GM12878 (cell line): ENCODE data around the gene DOCK1. TPM values are rescaled to one million over a fixed set of nuclear protein-coding genes. Genes with fewer than 3 reads are reported as not detected.

Experiments
- ATAC-seq: fragments of 200-7000 bp; cut with Tn5 transposase; 3 replicates; pipeline ENCODE4 v1.9.1; 2020; ENCODE audit warnings: mild to moderate bottlenecking, moderate library complexity
- BruUV-seq: library from RNA; stranded (reverse); fragments of 400-500 nt; replicated peaks from 2 replicates; lab custom pipeline; 2021; lab: Mats Ljungman, UMichigan
- CTCF ChIA-PET: fragments of 300-600 bp; sonication (Branson Sonifier 250); formaldehyde crosslinking; extraction: SDS; loops from one replicate; lab custom pipeline; 2021; ENCODE audit warnings: inconsistent platforms; lab: Yijun Ruan, JAX
- POLR2A ChIA-PET: fragments of 350-600 bp; formaldehyde crosslinking; extraction: SDS; loops from one replicate; lab custom pipeline; 2021; ENCODE audit warnings: inconsistent platforms; lab: Charles Lee
- RAD21 ChIA-PET: fragments of 300-600 bp; sonication (Branson Sonifier 250); formaldehyde crosslinking; loops from one replicate; lab custom pipeline; 2023; ENCODE audit warnings: antibody characterized with exemption; ENCODE audit not compliant: unreplicated experiment; lab: Charles Lee
- SMC1A ChIA-PET: fragments of 300-600 bp; sonication (Branson Sonifier 250); formaldehyde crosslinking; loops from one replicate; lab custom pipeline; 2023; ENCODE audit not compliant: unreplicated experiment, uncharacterized antibody; lab: Charles Lee
- DNase-seq: peaks from one replicate; pipeline ENCODE4 v3.0.0-alpha.2; 2011; ENCODE audit warnings: low read depth, low spot score
- FAIRE-seq: peaks from 3 replicates; lab custom pipeline; 2011; peaks lifted over from hg19 to GRCh38; lab: Jason Lieb, UNC
- H2AFZ ChIP-seq: 2 replicates; pipeline ENCODE4 v1.6.0; 2011; ENCODE audit warnings: low read depth, low read length, control low read depth; ENCODE audit not compliant: control insufficient read depth
- H3K27ac ChIP-seq: 2 replicates; pipeline ENCODE4 v1.5.1; 2011; ENCODE audit warnings: control low read depth; ENCODE audit not compliant: control insufficient read depth, insufficient read depth
- H3K27me3 ChIP-seq, 2 experiments: replicated peaks in 1 of 2; 2 replicates each; pipeline versions ENCODE4 v1.6.0 to v1.6.1; 2011; ENCODE audit warnings: low read length in 1 of 2; ENCODE audit not compliant: control insufficient read depth in 2 of 2, insufficient read depth in 2 of 2
- H3K36me3 ChIP-seq, 2 experiments: 2 replicates each; pipeline ENCODE4 v1.5.1; 2011; ENCODE audit warnings: low read length in 1 of 2; ENCODE audit not compliant: control insufficient read depth in 2 of 2, insufficient read depth in 2 of 2
- H3K4me1 ChIP-seq: 2 replicates; pipeline ENCODE4 v1.6.1; 2011; ENCODE audit warnings: mild to moderate bottlenecking, low read length, moderate library complexity, mixed read lengths; ENCODE audit not compliant: control insufficient read depth, insufficient read depth
- H3K4me2 ChIP-seq: 2 replicates; pipeline ENCODE4 v1.6.0; 2011; ENCODE audit warnings: control low read depth; ENCODE audit not compliant: control insufficient read depth, insufficient read depth
- H3K4me3 ChIP-seq: fragments of 200-600 bp; sonication (generic); 2 replicates; pipeline ENCODE4 v1.5.1; 2016
- H3K79me2 ChIP-seq: 2 replicates; pipeline ENCODE4 v1.6.0; 2011; ENCODE audit warnings: low read length; ENCODE audit not compliant: control insufficient read depth, insufficient read depth
- H3K9ac ChIP-seq: 2 replicates; pipeline ENCODE4 v1.8.0; 2011; ENCODE audit warnings: low read length, control low read depth, mixed read lengths; ENCODE audit not compliant: control insufficient read depth, insufficient read depth
- H3K9me3 ChIP-seq: replicated peaks from 3 replicates; pipeline ENCODE4 v1.5.1; 2011; ENCODE audit warnings: mild to moderate bottlenecking, low read length; ENCODE audit not compliant: control insufficient read depth, insufficient read depth
- H4K20me1 ChIP-seq: 2 replicates; pipeline ENCODE4 v1.6.0; 2011; ENCODE audit not compliant: control insufficient read depth, insufficient read depth
- BRCA1 ChIP-seq: IDR thresholded peaks from 2 replicates; pipeline ENCODE4 v1.6.1; 2011; ENCODE audit warnings: low read depth, low read length, improper control_type of control experiment
- CBX5 ChIP-seq: sonication (generic); IDR thresholded peaks from 2 replicates; pipeline ENCODE4 v1.6.1; 2016; ENCODE audit warnings: low read depth, moderate library complexity, mild to moderate bottlenecking, inconsistent platforms
- E2F8 ChIP-seq: fragments of 450-650 bp; IDR thresholded peaks from 2 replicates; pipeline ENCODE4 v1.6.1; 2018; ENCODE audit warnings: mild to moderate bottlenecking, low read depth, moderate library complexity; ENCODE audit not compliant: partially characterized antibody
- POLR2A ChIP-seq: IDR thresholded peaks from 2 replicates; pipeline ENCODE4 v1.6.1; 2011; ENCODE audit warnings: low read depth, mild to moderate bottlenecking, low read length
- POU2F2 ChIP-seq: IDR thresholded peaks from 3 replicates; pipeline ENCODE4 v1.6.1; 2011; ENCODE audit warnings: low read depth, mild to moderate bottlenecking, low read length, borderline replicate concordance
- STAT1 ChIP-seq: fragments of 450-650 bp; conservative IDR thresholded peaks from 2 replicates; pipeline ENCODE4 v1.6.1; 2014; ENCODE audit warnings: antibody characterized with exemption, mild to moderate bottlenecking
- STAT3 ChIP-seq: IDR thresholded peaks from 2 replicates; pipeline ENCODE4 v1.6.1; 2011; ENCODE audit warnings: low read depth, low read length, improper control_type of control experiment
- ZBED1 ChIP-seq: IDR thresholded peaks from 2 replicates; pipeline ENCODE4 v1.6.1; 2016; ENCODE audit warnings: borderline replicate concordance
- ZNF207 ChIP-seq: fragments of 450-650 bp; IDR thresholded peaks from 2 replicates; pipeline ENCODE4 v1.6.1; 2014; ENCODE audit warnings: antibody characterized with exemption, mild to moderate bottlenecking, borderline replicate concordance
- ZNF687 ChIP-seq: fragments of 450-650 bp; IDR thresholded peaks from 2 replicates; pipeline ENCODE4 v1.6.1; 2017; ENCODE audit warnings: mild to moderate bottlenecking, moderate library complexity
- ZSCAN29 ChIP-seq: fragments of 450-650 bp; IDR thresholded peaks from 2 replicates; pipeline ENCODE4 v1.6.1; 2017; ENCODE audit warnings: mild to moderate bottlenecking, moderate library complexity
- WGBS: methylation state at CpG from one replicate; pipeline ENCODE4 v1.1.6; 2016; ENCODE audit warnings: low lambda C conversion rate; ENCODE audit not compliant: insufficient replicate concordance, insufficient coverage; ENCODE audit errors: missing lambda C conversion rate; 5-methylcytosine and 5-hydroxymethylcytosine counted together
- in situ Hi-C: fragments of 300-500 bp; cut with MboI; formaldehyde crosslinking; loops from 9 replicates; pipeline ENCODE4 v1.14.3; 2018; ENCODE audit warnings: mixed read lengths
- intact Hi-C: fragments of 100-400 bp; cut with micrococcal nuclease; formaldehyde crosslinking; loops from one replicate; pipeline ENCODE4 v1.14.2; 2022; ENCODE audit not compliant: unreplicated experiment
- polyA plus RNA-seq, 11 experiments: library from polyadenylated mRNA; depleted of rRNA in 4 of 11; unstranded in 6 of 11; stranded (reverse) in 5 of 11; fragments of >200 nt; fragmentation: Nextera tagmentation in 4 of 11; fragmentation: Illumina TruSeq in 1 of 11; extraction: Ambion mirVana in 4 of 11; extraction: Trizol in 1 of 11; gene quantifications; 1 replicate in 1 of 11; 2 replicates in 10 of 11; pipeline versions ENCODE4 v1.2.1 to v1.2.3, GENCODE V29; 2011 to 2016; ENCODE audit warnings: inconsistent platforms in 2 of 11, missing spikeins in 2 of 11, low read depth in 1 of 11
- total RNA-seq, 4 experiments: library from RNA; depleted of rRNA in 3 of 4; stranded (reverse); fragments of >200 nt in 3 of 4; fragmentation: Illumina TruSeq in 1 of 4; extraction: Trizol in 1 of 4; gene quantifications; 2 replicates each; pipeline versions ENCODE4 v1.2.1 to v1.2.3, GENCODE V29; 2013 to 2021
- TF ChIP-seq, protein P1 (sequence below): fragments of 450-650 bp; IDR thresholded peaks from 2 replicates; pipeline ENCODE4 v1.6.1; 2016; ENCODE audit warnings: mild to moderate bottlenecking

DOCK1 gene
- total and polyA plus RNA-seq, 10 of the 15 experiments (the other 5 are each of a cell fraction or from before 2014, with no cell fraction given) = 0.05 to 0.18 TPM; not detected in 8

DNA sequence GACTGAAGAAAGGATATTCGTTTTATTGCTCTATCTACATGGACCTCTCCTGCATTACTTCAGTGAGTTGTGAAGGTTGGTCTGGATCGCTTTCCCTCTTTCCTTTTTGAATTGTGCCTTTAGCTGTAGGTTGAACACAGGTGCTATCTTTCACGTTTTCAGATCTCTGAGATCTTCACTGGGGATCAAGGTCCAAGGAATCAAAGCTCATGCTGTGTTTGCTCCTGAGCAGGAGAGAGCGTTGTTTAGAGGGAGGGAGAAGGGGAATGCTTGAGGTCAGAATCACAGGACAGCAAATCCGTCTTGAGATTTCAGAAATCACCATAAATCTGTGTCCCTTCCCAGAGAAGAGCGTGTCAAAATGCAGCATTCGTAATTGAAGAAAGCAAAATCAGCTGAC, 186.1 kb downstream of the DOCK1 start:
- no peak for FAIRE-seq
- TF ChIP-seq ZBED1 (no peak), CBX5 (no peak), STAT1 (no peak), ZSCAN29 (no peak), POLR2A (no peak), ZNF207 (no peak), POU2F2 (no peak), E2F8 (no peak), STAT3 (no peak), BRCA1 (no peak), ZNF687 (no peak)
- TF ChIP-seq, protein P1, sequence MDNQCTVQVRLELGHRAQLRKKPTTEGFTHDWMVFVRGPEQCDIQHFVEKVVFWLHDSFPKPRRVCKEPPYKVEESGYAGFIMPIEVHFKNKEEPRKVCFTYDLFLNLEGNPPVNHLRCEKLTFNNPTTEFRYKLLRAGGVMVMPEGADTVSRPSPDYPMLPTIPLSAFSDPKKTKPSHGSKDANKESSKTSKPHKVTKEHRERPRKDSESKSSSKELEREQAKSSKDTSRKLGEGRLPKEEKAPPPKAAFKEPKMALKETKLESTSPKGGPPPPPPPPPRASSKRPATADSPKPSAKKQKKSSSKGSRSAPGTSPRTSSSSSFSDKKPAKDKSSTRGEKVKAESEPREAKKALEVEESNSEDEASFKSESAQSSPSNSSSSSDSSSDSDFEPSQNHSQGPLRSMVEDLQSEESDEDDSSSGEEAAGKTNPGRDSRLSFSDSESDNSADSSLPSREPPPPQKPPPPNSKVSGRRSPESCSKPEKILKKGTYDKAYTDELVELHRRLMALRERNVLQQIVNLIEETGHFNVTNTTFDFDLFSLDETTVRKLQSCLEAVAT = no peak
- H3K4me2 ChIP-seq = no peak overlapping the region
- no peak overlapping the region for H3K9ac ChIP-seq
- in situ Hi-C loops = no loop called here
- no peaks in the 10 kb centered on the region for H3K27me3 ChIP-seq
- no peaks in the 10 kb centered on the region for H4K20me1 ChIP-seq
- no peaks in the 10 kb centered on the region for H3K4me1 ChIP-seq
- ChIA-PET CTCF (no interaction called here), RAD21 (no interaction called here), POLR2A (no interaction called here), SMC1A (no interaction called here)
- H3K79me2 ChIP-seq = no peaks in the 10 kb centered on the region
- BruUV-seq = no TSS peak
- no peak overlapping the region for H3K27ac ChIP-seq
- no peak overlapping the region for H3K4me3 ChIP-seq
- H3K9me3 ChIP-seq = no peaks in the 10 kb centered on the region; the same call in 2 of the 3 replicates
- H3K36me3 ChIP-seq = no peaks in the 10 kb centered on the region
- 22% methylated on average over 7 of the region's 7 CpGs for WGBS
- intact Hi-C loops = no loop called here
- no peak overlapping the region for H2AFZ ChIP-seq
- no peak for DNase-seq
- ATAC-seq = no peak
